Right cardiac atrium (tissue), 5 donors: ENCODE data around the gene CD93. TPM values are rescaled to one million over a fixed set of nuclear protein-coding genes. Genes with fewer than 3 reads are reported as not detected.
A peak's percentile ranks its signal among the peaks of the same experiment; 100 is the strongest.

ENCODE experiments used
- ATAC-seq, 2 donors: fragments of 200-7000 bp; cut with Tn5 transposase; one replicate each; pipeline versions ENCODE4 v1.8.0 to v1.9.1; 2020; ENCODE audit warnings: moderate library complexity in 2 of 2, mild to moderate bottlenecking in 1 of 2
- DNase-seq, 3 donors: peaks; one replicate each; pipeline ENCODE4 v3.0.0-alpha.2; 2020
- H3K27ac ChIP-seq: one replicate; pipeline ENCODE4 v1.5.1; 2013; ENCODE audit warnings: mild to moderate bottlenecking, low read length, control low read depth, moderate library complexity
- H3K27me3 ChIP-seq: one replicate; pipeline ENCODE4 v1.6.1; 2013; ENCODE audit not compliant: control insufficient read depth, insufficient read depth
- H3K4me1 ChIP-seq: one replicate; pipeline ENCODE4 v1.6.1; 2013; ENCODE audit warnings: low read length; ENCODE audit not compliant: control insufficient read depth, insufficient read depth
- H3K4me3 ChIP-seq: one replicate; pipeline ENCODE4 v1.5.1; 2013; ENCODE audit warnings: low read length, control low read depth
- H3K9me3 ChIP-seq: one replicate; pipeline ENCODE4 v1.6.1; 2013; ENCODE audit warnings: low read length; ENCODE audit not compliant: control insufficient read depth
- WGBS: extraction: QIAGEN DNeasy Blood & Tissue Kit; methylation state at CpG from one replicate; pipeline ENCODE4 v1.1.7; 2013; 5-methylcytosine and 5-hydroxymethylcytosine counted together
- intact Hi-C, 4 donors: fragments of 100-400 bp; cut with DNase I; formaldehyde crosslinking; loops; one replicate each; pipeline versions ENCODE4 v1.11.0 to v1.14.0; 2022 to 2023
- long read RNA-seq, 4 donors: library from polyadenylated mRNA; unstranded; transcript quantifications; one replicate each; pipeline ENCODE4 v2.0.0, GENCODE V29; 2020 to 2021
- polyA plus RNA-seq: library from polyadenylated mRNA; stranded (reverse); fragments of 200-250 nt; gene quantifications from one replicate; pipeline ENCODE4 v1.2.3, GENCODE V29; 2013
- total RNA-seq, 4 donors: library from RNA; stranded (reverse); fragmentation: NEBNext Ultra II Directional; extraction: Animal tissue kit (Norgen Biotek cat#: 25700); gene quantifications; one replicate each; pipeline ENCODE4 v1.2.1, GENCODE V29; 2021
- donor health status: healthy with polysubstance abuse.
- donor health status: DM: no; HTN: yes; CAD: no.
- donor health status: DM: no; HTN: no; CAD: no.
- donor health status: DM: no; HTN: yes; CAD: no; lungs with severe emphysema.
- donor health status: DM: yes; HTN: yes; CAD: no.

Gene CD93, protein sequence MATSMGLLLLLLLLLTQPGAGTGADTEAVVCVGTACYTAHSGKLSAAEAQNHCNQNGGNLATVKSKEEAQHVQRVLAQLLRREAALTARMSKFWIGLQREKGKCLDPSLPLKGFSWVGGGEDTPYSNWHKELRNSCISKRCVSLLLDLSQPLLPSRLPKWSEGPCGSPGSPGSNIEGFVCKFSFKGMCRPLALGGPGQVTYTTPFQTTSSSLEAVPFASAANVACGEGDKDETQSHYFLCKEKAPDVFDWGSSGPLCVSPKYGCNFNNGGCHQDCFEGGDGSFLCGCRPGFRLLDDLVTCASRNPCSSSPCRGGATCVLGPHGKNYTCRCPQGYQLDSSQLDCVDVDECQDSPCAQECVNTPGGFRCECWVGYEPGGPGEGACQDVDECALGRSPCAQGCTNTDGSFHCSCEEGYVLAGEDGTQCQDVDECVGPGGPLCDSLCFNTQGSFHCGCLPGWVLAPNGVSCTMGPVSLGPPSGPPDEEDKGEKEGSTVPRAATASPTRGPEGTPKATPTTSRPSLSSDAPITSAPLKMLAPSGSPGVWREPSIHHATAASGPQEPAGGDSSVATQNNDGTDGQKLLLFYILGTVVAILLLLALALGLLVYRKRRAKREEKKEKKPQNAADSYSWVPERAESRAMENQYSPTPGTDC
- 10 to 100 TPM; 25.6 to 51.6 (median 41.7) TPM for total RNA-seq
- 14.1 TPM for polyA plus RNA-seq
- long read RNA-seq, donor 1, full-length matches to known transcripts: 14 of 46 reads
- long read RNA-seq, donor 1, partial matches to known transcripts: 0 of 46 reads
- long read RNA-seq, donor 1, other reads (novel, unspliced or antisense): 32 of 46 reads
- long read RNA-seq, donor 2, full-length matches to known transcripts: 3 of 7 reads
- long read RNA-seq, donor 2, partial matches to known transcripts: 0 of 7 reads
- long read RNA-seq, donor 2, other reads (novel, unspliced or antisense): 4 of 7 reads
- long read RNA-seq, donor 3, full-length matches to known transcripts: 25 of 70 reads
- long read RNA-seq, donor 3, partial matches to known transcripts: 0 of 70 reads
- long read RNA-seq, donor 3, other reads (novel, unspliced or antisense): 45 of 70 reads
- long read RNA-seq, donor 4, full-length matches to known transcripts: 7 of 11 reads
- long read RNA-seq, donor 4, partial matches to known transcripts: 0 of 11 reads
- long read RNA-seq, donor 4, other reads (novel, unspliced or antisense): 4 of 11 reads

DNA sequence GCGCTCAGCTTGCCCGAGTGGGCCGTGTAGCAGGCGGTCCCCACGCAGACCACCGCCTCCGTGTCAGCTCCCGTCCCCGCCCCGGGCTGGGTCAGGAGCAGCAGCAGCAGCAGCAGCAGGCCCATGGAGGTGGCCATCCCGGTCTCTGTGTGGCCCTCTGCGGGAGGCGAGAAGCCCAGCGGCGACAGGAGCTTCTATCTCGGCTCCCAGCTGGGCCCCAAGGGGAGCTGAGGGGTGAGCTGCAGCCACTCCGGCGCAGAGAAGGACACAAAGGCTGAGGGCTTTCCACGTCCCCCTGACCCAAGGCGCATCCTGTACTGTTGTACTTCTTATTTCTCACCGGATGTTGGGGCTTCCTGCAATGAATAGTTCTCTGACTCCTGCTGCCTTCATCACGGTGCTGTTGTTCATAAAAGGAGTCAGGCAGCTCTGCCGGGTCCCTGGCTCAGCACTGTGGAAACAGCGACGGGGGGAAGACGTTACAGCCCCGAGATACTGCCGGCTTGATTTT, at the start of gene CD93:
TSS of gene CD93 (minus strand) at position 269 of the 511 bp plus-strand sequence. CDS start at position 137, 132 bp downstream.
- Histone ChIP-seq H3K27ac (peak within 1 kb of the TSS; percentile 81), H3K4me1 (peaks cover 2% of the 10 kb centered on the region), H3K27me3 (no peaks in the 10 kb centered on the region), H3K9me3 (no peaks in the 10 kb centered on the region), H3K4me3 (peak within 1 kb of the TSS; percentile 37)
- ATAC-seq (peak; percentile 76 to 85), DNase-seq (peak; percentile 71 to 85 (median 80))
- intact Hi-C loops: no loop called here
- 43% methylated on average over 28 of the region's 28 CpGs for WGBS

DNA sequence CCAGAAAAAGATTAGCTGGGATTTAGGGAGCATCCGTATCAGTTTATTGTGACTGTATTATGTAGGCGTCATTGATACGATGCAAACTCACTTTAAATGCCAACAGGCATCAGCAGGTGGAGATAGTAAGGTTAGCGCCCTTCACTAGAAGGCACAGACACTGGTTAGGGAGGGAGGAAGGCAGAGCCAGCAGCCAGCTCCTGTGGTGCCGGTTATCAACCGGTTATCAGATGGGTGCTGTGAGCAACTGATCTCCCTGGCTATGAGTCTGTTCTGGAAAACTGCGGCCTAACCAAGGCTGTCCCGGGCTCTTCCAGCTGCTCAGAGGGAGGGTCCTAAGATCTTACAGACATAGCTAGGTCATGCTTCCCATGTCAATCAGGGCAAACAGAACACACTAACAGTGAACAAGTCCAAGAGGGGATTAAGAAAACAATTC, 47.5 kb upstream of the CD93 start:
- Histone ChIP-seq H3K9me3 (no peaks in the 10 kb centered on the region), H3K27me3 (no peaks in the 10 kb centered on the region), H3K4me3 (no peak overlapping the region), H3K4me1 (peaks cover 13% of the 10 kb centered on the region), H3K27ac (peak overlapping the region; percentile 65)
- intact Hi-C loops: no loop called here
- ATAC-seq: peak in 1 of 2 donors; percentile 27
- DNase-seq: no peak
- WGBS: 52% methylated on average over 8 of the region's 8 CpGs

DNA sequence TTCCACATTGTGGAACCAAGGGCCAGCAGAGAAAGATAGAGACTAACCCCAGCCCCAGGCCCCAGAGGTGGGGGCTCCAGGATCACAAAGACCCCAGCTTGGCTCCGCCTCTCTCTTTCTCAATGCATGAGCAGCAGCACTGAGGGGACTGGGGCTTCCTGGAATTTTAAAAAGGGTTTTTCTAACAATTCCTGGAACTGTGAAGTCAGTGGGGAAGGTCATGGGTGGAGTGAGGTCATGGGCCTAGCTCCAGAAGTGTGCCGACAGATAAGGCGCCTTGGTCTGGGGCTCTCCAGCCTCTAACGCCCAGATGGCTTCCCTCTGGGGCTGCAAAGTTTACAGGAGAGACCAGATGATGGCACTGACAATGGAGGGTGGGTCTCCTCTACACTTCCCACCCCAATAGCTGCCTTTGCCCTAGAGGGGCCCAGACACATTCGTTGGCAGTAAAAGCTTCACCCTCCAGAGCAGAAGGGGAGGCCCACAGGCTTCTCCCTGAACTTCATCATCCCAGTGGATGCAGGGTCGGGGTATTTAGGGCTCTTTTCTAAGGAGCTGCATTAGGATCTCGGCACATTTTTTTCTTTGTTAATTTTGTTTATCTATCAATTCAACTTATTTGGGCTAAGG, 46.9 kb upstream of the CD93 start:
- no peak overlapping the region for H3K4me3 ChIP-seq
- no peaks in the 10 kb centered on the region for H3K27me3 ChIP-seq
- H3K4me1 ChIP-seq: peaks cover 13% of the 10 kb centered on the region
- DNase-seq (peak; percentile 77 to 84 (median 82)), ATAC-seq (peak; percentile 80 to 92)
- H3K27ac ChIP-seq: peak overlapping the region; percentile 82
- H3K9me3 ChIP-seq: no peaks in the 10 kb centered on the region
- WGBS: 43% methylated on average over 7 of the region's 7 CpGs
- intact Hi-C loops: no loop called here

DNA sequence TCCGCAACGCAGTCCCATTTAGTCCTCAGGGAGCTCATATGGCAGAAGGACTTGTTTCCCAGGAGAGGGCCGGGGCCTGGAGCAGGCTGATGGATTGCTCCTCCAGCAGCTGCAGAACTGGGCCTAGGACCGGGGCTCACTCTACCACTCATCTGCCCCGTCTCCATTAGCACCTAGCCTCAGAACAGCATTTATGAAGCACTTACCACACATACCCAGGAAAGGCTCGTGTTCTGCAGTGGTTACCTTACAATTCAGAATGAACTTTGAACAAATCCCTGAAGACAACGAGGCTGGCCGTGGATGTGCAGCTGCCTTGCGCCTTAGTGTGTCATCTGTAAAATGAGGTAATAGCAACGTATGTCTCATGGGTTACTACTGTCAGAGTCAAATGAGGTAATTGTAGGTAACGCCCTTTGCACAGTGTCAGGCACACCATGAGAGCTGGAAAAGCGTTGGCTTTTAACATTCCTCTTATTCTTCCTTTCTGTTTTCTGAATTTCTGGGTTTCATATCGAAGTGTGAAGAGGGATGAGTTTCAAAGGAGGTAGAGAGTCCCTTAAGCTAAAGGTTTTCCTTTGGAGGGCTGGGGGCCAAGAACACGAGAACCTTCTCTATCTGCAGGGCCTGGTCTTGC, 46.3 kb upstream of the CD93 start:
- intact Hi-C loops: no loop called here
- WGBS: 69% methylated on average over 14 of the region's 14 CpGs
- H3K4me1 ChIP-seq: peaks cover 13% of the 10 kb centered on the region
- H3K4me3 ChIP-seq: no peak overlapping the region
- DNase-seq (peak in 1 of 3 donors; percentile 46), ATAC-seq (peak in 1 of 2 donors; percentile 54)
- H3K27ac ChIP-seq: peak overlapping the region; percentile 82
- no peaks in the 10 kb centered on the region for H3K27me3 ChIP-seq
- no peaks in the 10 kb centered on the region for H3K9me3 ChIP-seq

DNA sequence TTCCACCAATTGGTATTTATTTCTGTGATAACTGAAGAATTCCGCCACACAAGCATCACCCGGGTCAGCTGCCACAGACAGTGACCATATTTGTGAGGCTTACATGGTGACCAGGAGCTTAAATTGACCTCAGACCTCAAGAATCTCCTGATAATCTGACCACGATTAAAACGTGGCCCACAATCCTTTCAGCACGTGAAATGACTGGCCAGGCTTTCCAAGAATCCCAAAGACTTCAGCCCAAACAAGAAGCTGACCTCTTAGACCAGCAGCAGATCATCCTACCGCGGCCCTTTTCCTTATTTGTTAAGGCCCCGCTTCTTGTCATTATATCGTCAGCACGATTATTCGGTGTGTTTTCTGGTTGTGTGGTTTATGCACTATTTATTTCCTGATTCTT, 45.6 kb upstream of the CD93 start:
- H3K27me3 ChIP-seq: no peaks in the 10 kb centered on the region
- intact Hi-C loops: no loop called here
- ATAC-seq (no peak), DNase-seq (no peak)
- H3K9me3 ChIP-seq: no peaks in the 10 kb centered on the region
- H3K4me3 ChIP-seq: no peak overlapping the region
- H3K4me1 ChIP-seq: peaks cover 13% of the 10 kb centered on the region
- no peak overlapping the region for H3K27ac ChIP-seq
- 56% methylated on average over 11 of the region's 11 CpGs for WGBS

DNA sequence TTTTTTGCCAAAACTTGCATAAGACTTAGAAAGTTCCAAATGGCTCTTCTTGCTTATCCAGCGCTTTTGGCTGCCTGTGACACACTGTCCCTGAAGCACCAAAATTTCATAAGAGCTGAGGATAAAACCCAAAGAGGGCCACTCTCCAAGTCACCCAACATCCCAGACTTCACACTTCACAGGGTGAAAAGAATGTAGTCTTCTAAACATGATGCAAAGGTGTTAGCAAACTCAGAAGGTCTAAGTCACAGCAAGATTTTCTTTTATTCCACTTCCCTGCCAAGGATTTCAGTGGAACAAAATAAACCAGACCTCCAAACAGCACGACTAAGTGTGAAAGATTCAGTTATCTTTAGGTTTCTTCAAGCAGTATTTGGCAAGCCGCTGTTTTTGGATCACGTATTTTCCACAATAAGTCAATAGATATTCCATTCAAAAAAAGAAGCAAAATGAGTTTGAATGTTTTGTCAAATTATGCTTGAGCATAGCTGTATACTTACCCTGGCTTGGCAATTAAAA, 44.6 kb upstream of the CD93 start:
- peak; percentile 28 to 67 for ATAC-seq
- H3K4me1 ChIP-seq: peaks cover 14% of the 10 kb centered on the region

DNA sequence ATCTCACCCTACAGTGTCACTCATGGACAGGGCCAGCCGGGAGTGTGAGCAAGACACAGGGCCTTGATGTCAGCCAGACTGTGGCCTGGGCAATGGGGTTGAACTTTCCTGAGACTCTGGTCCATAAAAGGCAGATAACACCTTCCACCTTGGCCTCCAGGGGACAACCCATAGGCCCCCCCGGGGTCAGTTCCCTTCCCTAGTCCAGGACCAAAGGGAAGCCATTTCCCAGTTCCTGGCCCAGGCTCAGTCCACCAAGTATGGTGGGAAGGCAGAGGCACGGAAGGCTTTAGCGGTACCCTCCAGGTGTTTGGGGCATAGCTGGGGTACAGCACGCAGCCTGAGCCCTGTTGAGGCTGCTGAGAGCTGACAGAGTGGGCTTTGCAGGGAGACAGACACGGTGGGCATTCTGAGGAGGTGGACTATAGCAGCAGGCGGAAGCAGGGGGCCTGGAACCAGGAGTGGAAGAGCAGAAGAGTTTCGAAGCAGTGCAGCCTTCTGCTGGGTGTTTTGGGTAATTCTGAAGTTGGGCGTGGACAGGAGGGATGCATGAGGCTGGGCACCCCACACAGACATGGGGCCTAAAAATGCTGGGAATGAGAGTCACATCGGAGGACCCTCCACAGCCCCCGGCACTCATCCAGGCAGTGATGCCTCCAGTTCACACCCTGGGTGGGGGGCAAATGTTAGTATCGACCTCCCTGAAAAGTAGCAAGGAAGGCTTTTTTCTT, 43.9 kb upstream of the CD93 start:
- no peak overlapping the region for H3K4me3 ChIP-seq
- no peaks in the 10 kb centered on the region for H3K27me3 ChIP-seq
- no peak overlapping the region for H3K27ac ChIP-seq
- intact Hi-C loops: no loop called here
- WGBS: 71% methylated on average over 12 of the region's 12 CpGs
- no peaks in the 10 kb centered on the region for H3K9me3 ChIP-seq
- H3K4me1 ChIP-seq: peaks cover 15% of the 10 kb centered on the region
- ATAC-seq (peak in 1 of 2 donors; percentile 5), DNase-seq (peak in 2 of 3 donors; percentile 68)

More for the DNA sequence above, 44.6 kb upstream of the CD93 start:
- H3K27me3 ChIP-seq: no peaks in the 10 kb centered on the region
- H3K9me3 ChIP-seq: no peaks in the 10 kb centered on the region
- H3K4me3 ChIP-seq: no peak overlapping the region
- H3K27ac ChIP-seq: no peak overlapping the region
- WGBS: 56% methylated on average over 4 of the region's 4 CpGs
- intact Hi-C loops: no loop called here
- no peak for DNase-seq

DNA sequence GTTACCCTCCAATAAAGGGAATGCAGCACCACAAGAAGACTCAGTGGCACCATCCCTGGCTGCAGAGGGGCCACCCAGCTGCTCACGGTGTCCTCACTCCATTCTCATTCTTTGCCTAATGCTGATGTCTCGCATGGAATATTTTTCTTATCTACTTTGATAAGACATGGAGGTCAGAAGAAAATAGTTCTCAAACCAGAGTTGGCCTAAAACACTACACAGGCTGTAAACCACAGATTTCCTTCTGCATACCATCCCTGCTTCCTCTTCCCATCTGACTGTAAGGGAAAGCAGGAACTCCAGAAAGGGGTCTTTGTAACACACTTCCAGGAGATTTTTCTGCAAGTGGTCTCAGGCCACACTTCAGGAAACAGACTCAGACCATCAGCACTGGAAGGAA, 43.1 kb upstream of the CD93 start:
- Histone ChIP-seq H3K27me3 (no peaks in the 10 kb centered on the region), H3K27ac (no peak overlapping the region), H3K4me1 (peaks cover 15% of the 10 kb centered on the region), H3K9me3 (no peaks in the 10 kb centered on the region), H3K4me3 (no peak overlapping the region)
- intact Hi-C loops: no loop called here
- WGBS: 36% methylated on average over 2 of the region's 2 CpGs
- no peak for ATAC-seq
- DNase-seq: peak in 2 of 3 donors; percentile 42 to 43

DNA sequence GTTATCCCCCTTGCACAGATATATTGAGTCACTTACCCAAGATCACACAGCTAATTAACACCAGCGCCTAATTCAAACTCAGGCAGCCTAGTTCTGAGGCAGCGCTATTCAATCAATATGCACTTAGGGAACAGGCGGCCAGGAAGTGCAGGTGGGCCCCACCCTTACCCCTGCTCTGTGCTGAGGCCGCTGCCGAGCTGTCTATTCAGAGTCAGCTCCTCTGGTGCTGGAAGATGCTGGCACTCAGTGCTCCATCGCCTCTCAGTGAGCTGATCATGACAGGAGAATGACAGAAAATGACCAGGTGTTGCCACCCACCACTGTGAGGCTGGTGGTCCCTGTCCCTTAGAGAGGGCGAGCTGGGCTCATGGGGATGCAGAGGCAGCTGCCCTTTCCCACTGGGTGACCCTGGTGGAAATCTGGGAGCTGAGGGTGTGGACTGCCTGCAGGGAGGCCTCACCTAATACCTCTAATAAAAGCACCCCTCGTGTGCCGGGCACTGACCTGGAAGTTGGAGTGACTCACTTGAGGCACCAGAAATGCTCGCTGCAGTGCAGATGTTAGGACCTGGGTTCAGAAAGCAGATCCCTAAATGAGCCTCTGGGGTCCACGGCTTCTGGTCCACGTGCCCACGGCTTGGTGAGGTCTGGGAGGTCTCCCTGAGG, 42.5 kb upstream of the CD93 start:
- Histone ChIP-seq H3K27ac (no peak overlapping the region), H3K4me1 (peaks cover 13% of the 10 kb centered on the region), H3K9me3 (no peaks in the 10 kb centered on the region), H3K27me3 (no peaks in the 10 kb centered on the region), H3K4me3 (no peak overlapping the region)
- ATAC-seq (no peak), DNase-seq (peak in 1 of 3 donors; percentile 39)
- 89% methylated on average over 13 of the region's 13 CpGs for WGBS
- intact Hi-C loops: no loop called here
